Measurements from ENCODE around the gene CMC2. TPM values are rescaled to one million over a fixed set of nuclear protein-coding genes. Genes with fewer than 3 reads are reported as not detected.

Gene CMC2
- total RNA-seq, 2 donors from 2014 or later, result 136 to 212 TPM

DNA sequence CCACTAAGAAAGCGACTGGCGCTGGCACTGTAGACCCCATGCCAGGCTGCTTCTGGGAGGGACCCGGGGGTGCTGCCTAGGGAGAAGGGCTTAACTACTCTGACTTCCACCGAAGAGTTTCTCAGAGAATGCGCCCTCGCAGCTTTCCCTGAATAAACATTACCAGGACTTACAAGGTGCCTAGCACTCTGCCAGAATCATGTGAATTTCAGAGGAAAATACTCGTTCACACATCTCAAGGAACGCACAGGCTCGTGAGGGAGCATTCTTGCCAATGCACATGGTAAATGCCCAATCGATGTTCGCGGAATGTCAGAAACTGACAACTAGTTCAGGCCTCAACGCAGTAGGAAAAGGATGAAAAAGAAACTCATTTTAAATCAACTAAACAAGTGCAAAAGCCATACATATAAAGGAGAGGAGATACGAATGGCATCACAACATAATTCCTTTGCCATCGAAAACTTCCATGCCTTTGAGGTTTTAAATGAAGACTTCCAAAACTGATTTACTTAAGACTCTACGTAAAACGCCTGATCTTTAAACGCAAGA lies 999 bp downstream of the CMC2 start:
- no peak for DNase-seq (ENCODE audit: low spot score)
- H3K4me1 ChIP-seq, result peaks cover 0 to 30% of the 10 kb centered on the region in 2 donors
- H3K27me3 ChIP-seq, result no peaks in the 10 kb centered on the region
- peak overlapping the region; percentile 79 to 95 for H3K4me3 ChIP-seq
- peak overlapping the region; percentile 98 to 100 for H3K27ac ChIP-seq
- no peaks in the 10 kb centered on the region for H3K36me3 ChIP-seq
- no peaks in the 10 kb centered on the region for H3K9me3 ChIP-seq
- TF ChIP-seq, protein P1, sequence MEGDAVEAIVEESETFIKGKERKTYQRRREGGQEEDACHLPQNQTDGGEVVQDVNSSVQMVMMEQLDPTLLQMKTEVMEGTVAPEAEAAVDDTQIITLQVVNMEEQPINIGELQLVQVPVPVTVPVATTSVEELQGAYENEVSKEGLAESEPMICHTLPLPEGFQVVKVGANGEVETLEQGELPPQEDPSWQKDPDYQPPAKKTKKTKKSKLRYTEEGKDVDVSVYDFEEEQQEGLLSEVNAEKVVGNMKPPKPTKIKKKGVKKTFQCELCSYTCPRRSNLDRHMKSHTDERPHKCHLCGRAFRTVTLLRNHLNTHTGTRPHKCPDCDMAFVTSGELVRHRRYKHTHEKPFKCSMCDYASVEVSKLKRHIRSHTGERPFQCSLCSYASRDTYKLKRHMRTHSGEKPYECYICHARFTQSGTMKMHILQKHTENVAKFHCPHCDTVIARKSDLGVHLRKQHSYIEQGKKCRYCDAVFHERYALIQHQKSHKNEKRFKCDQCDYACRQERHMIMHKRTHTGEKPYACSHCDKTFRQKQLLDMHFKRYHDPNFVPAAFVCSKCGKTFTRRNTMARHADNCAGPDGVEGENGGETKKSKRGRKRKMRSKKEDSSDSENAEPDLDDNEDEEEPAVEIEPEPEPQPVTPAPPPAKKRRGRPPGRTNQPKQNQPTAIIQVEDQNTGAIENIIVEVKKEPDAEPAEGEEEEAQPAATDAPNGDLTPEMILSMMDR (IDR thresholded peaks at IDR 0.05), result no peak

DNA sequence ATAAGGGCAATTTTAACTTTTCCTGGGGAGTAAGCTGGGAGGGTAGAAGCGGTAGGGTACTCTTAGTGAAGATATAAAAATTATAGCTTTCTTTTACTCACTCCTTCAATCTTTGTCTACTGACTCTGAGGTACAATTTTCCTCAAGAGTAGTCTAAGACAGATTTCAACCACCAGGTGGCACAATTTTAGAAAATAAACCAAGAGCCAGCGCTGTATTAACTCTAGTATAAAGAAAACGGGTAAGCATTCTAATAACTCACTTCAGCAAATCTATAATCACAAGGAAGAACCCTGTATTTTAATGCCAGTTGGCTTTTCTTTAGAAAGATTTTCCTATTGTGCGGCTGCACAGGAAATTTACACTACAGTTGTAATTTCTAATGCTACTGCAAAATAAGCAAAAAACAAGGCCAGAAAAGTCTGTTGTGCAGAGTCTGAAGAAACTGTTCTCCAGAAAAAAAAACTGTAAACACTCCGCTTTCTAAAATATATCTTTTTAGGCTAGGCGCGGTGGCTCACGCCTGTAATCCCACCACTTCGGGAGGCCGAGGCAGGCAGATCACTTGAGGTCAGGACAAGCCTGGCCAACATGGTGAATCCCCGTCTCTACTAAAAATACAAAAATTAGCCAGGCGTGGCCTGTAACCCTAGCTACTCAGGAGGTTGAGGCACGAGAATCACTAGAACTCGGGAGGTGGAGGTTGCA lies 1.9 kb downstream of the CMC2 start:
- H3K27me3 ChIP-seq, result no peaks in the 10 kb centered on the region
- H3K36me3 ChIP-seq, result no peaks in the 10 kb centered on the region
- no peaks in the 10 kb centered on the region for H3K9me3 ChIP-seq
- TF ChIP-seq, protein P1 (IDR thresholded peaks at IDR 0.05), result peak; percentile 62 to 71
- H3K4me1 ChIP-seq, result peaks cover 0 to 30% of the 10 kb centered on the region in 2 donors
- peak overlapping the region; percentile 98 to 100 for H3K27ac ChIP-seq
- H3K4me3 ChIP-seq, result peak overlapping the region; percentile 79 to 95
- no peak for DNase-seq (ENCODE audit: low spot score)

DNA sequence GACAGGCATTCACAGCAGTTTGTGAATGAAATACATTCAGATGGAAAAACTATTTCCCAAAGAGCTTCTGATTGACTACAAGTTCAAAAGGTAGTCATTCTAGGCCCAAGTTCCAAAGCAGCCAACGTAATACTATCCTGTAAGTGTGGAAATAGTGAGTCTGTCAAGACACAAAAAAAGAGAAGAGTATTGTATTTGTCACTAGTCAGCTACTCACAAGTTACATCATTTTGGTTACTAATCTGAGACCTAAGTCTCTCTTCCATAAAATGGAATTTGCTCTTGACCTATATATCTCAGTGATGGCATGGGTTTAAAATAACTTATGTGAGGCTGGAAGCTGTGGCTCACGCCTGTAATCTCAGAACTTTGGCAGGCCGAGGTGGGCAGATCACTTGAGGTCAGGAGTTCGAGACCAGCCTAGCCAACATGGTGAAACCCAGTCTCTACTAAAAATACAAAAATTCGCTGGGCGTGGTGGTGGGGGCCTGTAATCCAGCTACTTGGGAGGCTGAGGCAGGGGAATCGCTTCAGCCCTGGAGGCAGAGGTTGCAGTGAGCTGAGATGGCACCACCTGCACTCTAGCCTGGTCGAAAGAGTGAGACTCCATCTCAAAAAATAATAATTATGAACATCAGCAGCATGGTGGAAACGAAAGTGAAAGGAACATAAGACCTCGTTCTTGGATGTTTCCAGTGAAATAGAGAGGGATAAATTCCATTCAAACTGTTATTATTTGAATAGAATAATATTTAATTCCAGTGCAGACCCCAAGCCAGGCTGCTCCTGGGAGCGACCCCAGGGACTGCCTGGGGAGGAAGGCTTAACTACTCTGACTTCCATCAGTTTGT lies 2.9 kb downstream of the CMC2 start:
- Histone ChIP-seq H3K36me3 (no peaks in the 10 kb centered on the region), H3K4me1 (peaks cover 0 to 30% of the 10 kb centered on the region in 2 donors), H3K27ac (peak overlapping the region; percentile 66 to 100), H3K27me3 (no peaks in the 10 kb centered on the region), H3K9me3 (no peaks in the 10 kb centered on the region), H3K4me3 (peak overlapping the region in 1 of 2 donors; percentile 79)
- DNase-seq (ENCODE audit: low spot score), result no peak
- TF ChIP-seq, protein P1 (IDR thresholded peaks at IDR 0.05), result no peak

DNA sequence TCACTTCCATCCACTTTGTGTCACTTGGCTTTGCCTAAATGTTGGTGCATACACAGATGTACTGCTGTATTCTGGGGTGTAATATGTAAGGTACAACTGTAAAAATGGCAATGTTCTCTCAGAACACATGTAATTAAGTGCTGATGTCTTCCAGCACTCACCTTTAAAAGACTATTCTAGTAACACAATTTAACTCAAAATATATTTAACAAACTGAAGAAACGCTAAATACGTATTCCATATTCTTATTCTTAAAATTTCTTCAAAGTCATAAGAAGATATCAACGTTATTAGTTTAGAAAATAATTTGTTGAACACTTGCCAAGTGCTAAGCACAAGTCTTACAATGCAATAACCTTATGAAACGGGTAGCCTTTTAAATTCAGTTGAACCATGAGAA lies 3.6 kb downstream of the CMC2 start:
- H3K4me3 ChIP-seq, result no peak overlapping the region
- H3K9me3 ChIP-seq, result no peaks in the 10 kb centered on the region
- TF ChIP-seq, protein P1 (IDR thresholded peaks at IDR 0.05), result no peak
- no peaks in the 10 kb centered on the region for H3K36me3 ChIP-seq
- no peaks in the 10 kb centered on the region for H3K27me3 ChIP-seq
- peaks cover 0 to 27% of the 10 kb centered on the region in 2 donors for H3K4me1 ChIP-seq
- DNase-seq (ENCODE audit: low spot score), result no peak
- peak overlapping the region; percentile 66 to 100 for H3K27ac ChIP-seq

DNA sequence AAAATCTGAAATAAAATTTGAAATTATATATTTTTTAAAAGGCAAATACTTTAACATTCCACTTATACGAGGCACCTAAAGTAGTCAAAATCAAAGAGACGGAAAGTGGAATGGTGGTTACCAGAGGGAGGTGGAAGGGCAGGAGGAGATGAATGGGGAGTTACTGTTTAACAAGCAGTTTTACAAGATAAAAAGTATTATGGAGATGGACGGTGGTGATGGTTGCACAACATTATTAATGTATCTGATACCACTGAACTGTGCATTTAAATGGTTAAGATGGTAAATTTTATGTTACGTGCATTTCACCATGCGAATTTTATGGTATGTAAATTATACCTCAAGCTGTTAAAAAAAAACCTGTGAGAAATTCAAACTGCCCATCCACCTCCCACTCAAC lies 5.4 kb downstream of the CMC2 start:
- Histone ChIP-seq H3K27ac (no peak overlapping the region), H3K4me3 (no peak overlapping the region), H3K4me1 (peaks cover 0 to 34% of the 10 kb centered on the region in 2 donors), H3K27me3 (no peaks in the 10 kb centered on the region), H3K36me3 (no peaks in the 10 kb centered on the region), H3K9me3 (no peaks in the 10 kb centered on the region)
- DNase-seq (ENCODE audit: low spot score), result no peak
- TF ChIP-seq, protein P1 (IDR thresholded peaks at IDR 0.05), result no peak

Data from right atrium auricular region (tissue), 2 donors.